Naive B cell (primary cell): Measurements from ENCODE around the gene SH3D19. TPM values are rescaled to one million over a fixed set of nuclear protein-coding genes. Genes with fewer than 3 reads are reported as not detected.
"Not testable (repeated sequence)": the region's sequence is repeated elsewhere in the genome, so short reads cannot be mapped to it uniquely, and the experiment has no call there.

Source experiments
- ATAC-seq, 2 donors: fragments of 150-1000 bp; cut with Tn5 transposase; 2 replicates each; pipeline ENCODE4 v1.10.0; 2021; ENCODE audit warnings: low read depth in 2 of 2, mild to moderate bottlenecking in 2 of 2, moderate library complexity in 2 of 2
- DNase-seq: peaks from one replicate; pipeline ENCODE4 v3.0.0; 2022
- H3K27ac Mint-ChIP-seq, 6 donors: one replicate each; pipeline ENCODE4 v1.8.0; 2020 to 2022; ENCODE audit warnings: mild to moderate bottlenecking in 6 of 6, mixed read lengths in 6 of 6, moderate library complexity in 5 of 6, inconsistent platforms in 2 of 6
- H3K27me3 Mint-ChIP-seq, 3 donors: one replicate each; pipeline ENCODE4 v1.8.0; 2021 to 2022; ENCODE audit warnings: mixed read lengths in 3 of 3, mild to moderate bottlenecking in 1 of 3
- H3K36me3 Mint-ChIP-seq, 2 donors: one replicate each; pipeline ENCODE4 v1.8.0; 2020 to 2022; ENCODE audit warnings: mixed read lengths in 2 of 2, inconsistent platforms in 1 of 2, mild to moderate bottlenecking in 1 of 2
- H3K4me1 Mint-ChIP-seq, 3 donors: one replicate each; pipeline ENCODE4 v1.8.0; 2020 to 2022; ENCODE audit warnings: mixed read lengths in 3 of 3, inconsistent platforms in 1 of 3, mild to moderate bottlenecking in 1 of 3, moderate library complexity in 1 of 3
- H3K4me3 Mint-ChIP-seq, 8 donors: one replicate each; pipeline ENCODE4 v1.8.0; 2020 to 2022; ENCODE audit warnings: mild to moderate bottlenecking in 8 of 8, mixed read lengths in 8 of 8, moderate library complexity in 8 of 8, inconsistent platforms in 2 of 8
- H3K9me3 Mint-ChIP-seq, 7 donors: one replicate each; pipeline ENCODE4 v1.8.0; 2020 to 2022; ENCODE audit warnings: mixed read lengths in 7 of 7, mild to moderate bottlenecking in 5 of 7, inconsistent platforms in 2 of 7, moderate library complexity in 1 of 7
- polyA plus RNA-seq, 6 donors: library from polyadenylated mRNA; unstranded; fragments of 300-500 nt; fragmentation: Illumina TruSeq; gene quantifications; one replicate each; pipeline ENCODE4 v1.2.3, GENCODE V29; 2021; ENCODE audit warnings: low read depth in 6 of 6

The SH3D19 gene
- polyA plus RNA-seq, 6 donors from 2014 or later = 1.7 to 3.7 (median 2.3) TPM; not detected in 2

GRCh38 chr4:151287409-151287808, 38.0 kb downstream of the SH3D19 start:
- Mint-ChIP-seq H3K36me3 (peaks cover 0 to 7% of the 10 kb centered on the region in 2 donors), H3K27ac (no peak overlapping the region), H3K27me3 (no peaks in the 10 kb centered on the region), H3K4me3 (no peak overlapping the region), H3K4me1 (no peaks in the 10 kb centered on the region), H3K9me3 (peaks cover 8 to 30% (median 24%) of the 10 kb centered on the region in 7 donors)
- no peak for DNase-seq
- no peak for ATAC-seq

GRCh38 chr4:151284534-151285245, 40.7 kb downstream of the SH3D19 start:
- DNase-seq = no peak
- no peak overlapping the region for H3K4me3 Mint-ChIP-seq
- peaks cover 0 to 2% (median 0%) of the 10 kb centered on the region in 3 donors for H3K27me3 Mint-ChIP-seq
- H3K27ac Mint-ChIP-seq = no peak overlapping the region
- no peak for ATAC-seq
- H3K4me1 Mint-ChIP-seq = no peaks in the 10 kb centered on the region
- peaks cover 4 to 34% (median 21%) of the 10 kb centered on the region in 7 donors for H3K9me3 Mint-ChIP-seq
- peaks cover 0 to 7% of the 10 kb centered on the region in 2 donors for H3K36me3 Mint-ChIP-seq

DNA sequence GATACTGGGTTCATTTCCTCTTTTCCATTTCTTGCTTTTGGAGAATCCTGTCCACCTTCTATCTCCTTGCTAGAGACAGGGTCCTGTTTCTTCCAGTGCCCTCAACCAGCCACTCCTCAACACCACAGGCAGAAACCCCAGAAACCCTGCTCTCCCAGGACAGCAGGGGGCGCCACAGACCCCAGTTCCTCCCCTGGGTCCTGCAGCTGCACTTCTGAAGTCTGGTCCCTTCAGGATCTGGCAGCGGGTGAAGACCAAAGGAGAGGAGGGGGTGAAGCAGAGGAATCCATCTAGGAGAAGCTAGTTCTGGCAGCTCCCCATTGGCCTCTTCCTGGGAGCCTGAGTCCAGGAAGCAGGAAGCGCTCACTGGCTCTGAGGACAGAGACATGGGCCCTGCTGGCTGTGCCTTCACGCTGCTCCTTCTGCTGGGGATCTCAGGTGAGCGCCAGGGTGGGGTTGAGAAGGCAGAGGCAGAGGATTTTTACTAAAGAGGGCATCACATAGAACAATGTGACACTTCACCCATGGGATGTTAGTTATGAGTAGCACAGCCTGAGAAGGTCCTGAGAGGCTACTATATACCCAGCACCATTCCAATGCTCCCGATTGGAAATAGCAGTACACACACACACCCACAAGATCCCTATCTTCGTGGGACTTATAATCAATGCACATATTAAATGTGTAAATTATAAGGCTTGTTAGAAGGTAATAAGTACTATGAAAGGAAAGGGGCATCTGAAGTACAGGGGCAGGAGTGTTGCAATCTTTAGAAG, 48.4 kb downstream of the SH3D19 start, which contains the start of gene PRSS48:
Gene PRSS48, plus strand, starts transcription at position 375 of the 776 bp plus-strand sequence. Its CDS starts 12 bp downstream, at position 387.
- no peak within 1 kb of the TSS for H3K27ac Mint-ChIP-seq
- ATAC-seq (no peak), DNase-seq (no peak)
- no peaks in the 10 kb centered on the region for H3K4me1 Mint-ChIP-seq
- H3K9me3 Mint-ChIP-seq = peaks cover 0 to 4% (median 0%) of the 10 kb centered on the region in 7 donors
- no peak within 1 kb of the TSS for H3K4me3 Mint-ChIP-seq
- H3K27me3 Mint-ChIP-seq = peaks cover 0 to 14% (median 8%) of the 10 kb centered on the region in 3 donors
- H3K36me3 Mint-ChIP-seq = no peaks in the 10 kb centered on the region

- not testable (repeated sequence) for H3K36me3 Mint-ChIP-seq, H3K4me1 Mint-ChIP-seq, ATAC-seq, H3K27ac Mint-ChIP-seq, H3K9me3 Mint-ChIP-seq, H3K4me3 Mint-ChIP-seq, DNase-seq, H3K27me3 Mint-ChIP-seq
Measured at GRCh38 chr4:151268905-151269304, 56.5 kb downstream of the SH3D19 start.

- H3K27me3 Mint-ChIP-seq = peaks cover 0 to 4% (median 0%) of the 10 kb centered on the region in 3 donors
- ATAC-seq (no peak), DNase-seq (no peak)
- no peaks in the 10 kb centered on the region for H3K4me1 Mint-ChIP-seq
- peaks cover 1 to 12% (median 4%) of the 10 kb centered on the region in 7 donors for H3K9me3 Mint-ChIP-seq
- no peak overlapping the region for H3K4me3 Mint-ChIP-seq
- H3K27ac Mint-ChIP-seq = no peak overlapping the region
- no peaks in the 10 kb centered on the region for H3K36me3 Mint-ChIP-seq
Measured at GRCh38 chr4:151267822-151268535, 57.4 kb downstream of the SH3D19 start.

GRCh38 chr4:151267104-151267503, 58.3 kb downstream of the SH3D19 start:
- DNase-seq (no peak), ATAC-seq (no peak)
- H3K9me3 Mint-ChIP-seq = peaks cover 1 to 12% (median 4%) of the 10 kb centered on the region in 7 donors
- peaks cover 0 to 8% (median 0%) of the 10 kb centered on the region in 3 donors for H3K27me3 Mint-ChIP-seq
- no peak overlapping the region for H3K27ac Mint-ChIP-seq
- no peaks in the 10 kb centered on the region for H3K36me3 Mint-ChIP-seq
- H3K4me1 Mint-ChIP-seq = no peaks in the 10 kb centered on the region
- H3K4me3 Mint-ChIP-seq = no peak overlapping the region

GRCh38 chr4:151266497-151266896, 58.9 kb downstream of the SH3D19 start:
- Mint-ChIP-seq H3K4me1 (no peaks in the 10 kb centered on the region), H3K27ac (no peak overlapping the region), H3K9me3 (peaks cover 1 to 12% (median 4%) of the 10 kb centered on the region in 7 donors), H3K27me3 (peaks cover 0 to 9% (median 3%) of the 10 kb centered on the region in 3 donors), H3K36me3 (no peaks in the 10 kb centered on the region), H3K4me3 (no peak overlapping the region)
- ATAC-seq (no peak), DNase-seq (no peak)

DNA sequence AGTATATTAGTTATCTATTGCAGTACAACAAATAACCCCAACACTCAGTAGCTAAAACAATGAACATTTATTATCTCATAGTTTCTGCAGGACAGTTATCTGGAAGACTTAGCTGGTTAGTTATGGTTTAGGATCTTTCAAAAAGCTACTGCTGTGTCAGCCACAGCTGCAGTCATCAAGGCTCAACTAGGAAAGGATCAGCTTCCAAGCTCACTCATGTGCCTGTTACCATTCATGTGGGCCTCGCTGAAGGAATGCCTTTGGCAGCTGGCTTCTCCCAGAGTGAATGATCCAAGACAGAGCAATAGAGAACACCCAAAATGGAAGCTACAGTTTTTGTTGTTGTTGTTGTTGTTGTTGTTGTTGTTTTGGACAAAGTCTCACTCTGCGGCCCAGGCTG, 62.0 kb downstream of the SH3D19 start:
- DNase-seq = no peak
- H3K4me1 Mint-ChIP-seq = no peaks in the 10 kb centered on the region
- no peak overlapping the region for H3K4me3 Mint-ChIP-seq
- H3K36me3 Mint-ChIP-seq = no peaks in the 10 kb centered on the region
- peaks cover 5 to 27% (median 18%) of the 10 kb centered on the region in 3 donors for H3K27me3 Mint-ChIP-seq
- no peak overlapping the region for H3K27ac Mint-ChIP-seq
- ATAC-seq = no peak
- peaks cover 0 to 5% (median 0%) of the 10 kb centered on the region in 7 donors for H3K9me3 Mint-ChIP-seq

DNA sequence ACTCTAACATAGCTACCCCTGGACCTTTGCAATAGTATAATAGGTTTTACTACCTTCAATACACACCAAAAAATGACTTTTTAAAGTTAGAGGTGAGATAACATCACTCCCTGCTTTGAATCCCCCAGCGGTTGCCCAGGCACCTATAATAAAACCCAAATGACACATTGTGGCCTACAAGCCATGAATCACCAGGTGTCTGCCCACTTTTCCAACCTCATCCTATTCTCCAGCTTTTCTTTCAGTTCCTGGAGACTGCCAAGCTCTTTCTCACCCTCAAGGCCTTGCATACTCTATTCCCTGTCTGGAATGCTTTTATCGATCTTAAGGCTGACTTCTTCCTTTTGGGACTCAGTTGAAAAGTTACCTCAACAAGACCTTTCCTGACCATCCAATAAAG, 64.9 kb downstream of the SH3D19 start:
- peaks cover 0 to 9% (median 2%) of the 10 kb centered on the region in 7 donors for H3K9me3 Mint-ChIP-seq
- ATAC-seq = no peak
- peaks cover 5 to 27% (median 18%) of the 10 kb centered on the region in 3 donors for H3K27me3 Mint-ChIP-seq
- no peaks in the 10 kb centered on the region for H3K36me3 Mint-ChIP-seq
- no peaks in the 10 kb centered on the region for H3K4me1 Mint-ChIP-seq
- no peak overlapping the region for H3K4me3 Mint-ChIP-seq
- no peak overlapping the region for H3K27ac Mint-ChIP-seq
- no peak for DNase-seq

- no peaks in the 10 kb centered on the region for H3K4me1 Mint-ChIP-seq
- ATAC-seq (no peak), DNase-seq (no peak)
- no peaks in the 10 kb centered on the region for H3K36me3 Mint-ChIP-seq
- no peak overlapping the region for H3K4me3 Mint-ChIP-seq
- H3K27ac Mint-ChIP-seq = no peak overlapping the region
- peaks cover 5 to 27% (median 18%) of the 10 kb centered on the region in 3 donors for H3K27me3 Mint-ChIP-seq
- H3K9me3 Mint-ChIP-seq = peaks cover 0 to 9% (median 2%) of the 10 kb centered on the region in 7 donors
Measured at GRCh38 chr4:151259752-151260151, 65.7 kb downstream of the SH3D19 start.

DNA sequence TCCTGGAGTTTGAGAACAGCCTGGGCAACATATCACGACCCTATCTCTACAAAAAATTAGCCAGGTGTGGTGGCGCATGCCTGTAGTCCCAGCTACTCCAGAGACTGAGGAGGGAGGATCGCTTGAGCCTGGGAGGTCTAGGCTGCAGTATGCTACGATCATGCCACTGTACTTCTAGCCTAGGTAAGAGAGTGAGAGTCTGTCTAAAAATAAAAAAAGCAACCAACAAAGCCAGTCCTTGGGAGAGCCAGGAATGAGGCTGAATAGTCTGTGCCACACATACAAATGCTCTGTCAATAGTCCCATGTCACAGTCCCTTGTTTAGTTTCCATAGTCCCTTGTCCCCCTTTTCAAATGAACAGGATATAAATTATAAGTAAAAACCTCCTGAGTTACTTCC, 67.7 kb downstream of the SH3D19 start:
- ATAC-seq (no peak), DNase-seq (no peak)
- Mint-ChIP-seq H3K4me3 (no peak overlapping the region), H3K4me1 (no peaks in the 10 kb centered on the region), H3K27ac (no peak overlapping the region), H3K36me3 (no peaks in the 10 kb centered on the region), H3K27me3 (peaks cover 5 to 27% (median 18%) of the 10 kb centered on the region in 3 donors), H3K9me3 (peaks cover 0 to 4% (median 2%) of the 10 kb centered on the region in 7 donors)

GRCh38 chr4:151256134-151256533, 69.3 kb downstream of the SH3D19 start:
- H3K36me3 Mint-ChIP-seq = no peaks in the 10 kb centered on the region
- H3K4me1 Mint-ChIP-seq = no peaks in the 10 kb centered on the region
- peaks cover 0 to 4% (median 2%) of the 10 kb centered on the region in 7 donors for H3K9me3 Mint-ChIP-seq
- H3K4me3 Mint-ChIP-seq = no peak overlapping the region
- peaks cover 5 to 20% (median 10%) of the 10 kb centered on the region in 3 donors for H3K27me3 Mint-ChIP-seq
- H3K27ac Mint-ChIP-seq = no peak overlapping the region
- ATAC-seq = no peak
- no peak for DNase-seq

- H3K4me3 Mint-ChIP-seq, ATAC-seq, H3K9me3 Mint-ChIP-seq, H3K4me1 Mint-ChIP-seq, DNase-seq, H3K36me3 Mint-ChIP-seq, H3K27ac Mint-ChIP-seq: not testable (repeated sequence)
- peaks cover 3 to 15% (median 10%) of the 10 kb centered on the region in 3 donors for H3K27me3 Mint-ChIP-seq
Measured at GRCh38 chr4:151255680-151256079, 69.7 kb downstream of the SH3D19 start.
